ENCODE results near the gene SFXN5. TPM values are rescaled to one million over a fixed set of nuclear protein-coding genes. Genes with fewer than 3 reads are reported as not detected.

Gene SFXN5
- total RNA-seq, 1 donor from 2014 or later: 7.6 TPM

DNA sequence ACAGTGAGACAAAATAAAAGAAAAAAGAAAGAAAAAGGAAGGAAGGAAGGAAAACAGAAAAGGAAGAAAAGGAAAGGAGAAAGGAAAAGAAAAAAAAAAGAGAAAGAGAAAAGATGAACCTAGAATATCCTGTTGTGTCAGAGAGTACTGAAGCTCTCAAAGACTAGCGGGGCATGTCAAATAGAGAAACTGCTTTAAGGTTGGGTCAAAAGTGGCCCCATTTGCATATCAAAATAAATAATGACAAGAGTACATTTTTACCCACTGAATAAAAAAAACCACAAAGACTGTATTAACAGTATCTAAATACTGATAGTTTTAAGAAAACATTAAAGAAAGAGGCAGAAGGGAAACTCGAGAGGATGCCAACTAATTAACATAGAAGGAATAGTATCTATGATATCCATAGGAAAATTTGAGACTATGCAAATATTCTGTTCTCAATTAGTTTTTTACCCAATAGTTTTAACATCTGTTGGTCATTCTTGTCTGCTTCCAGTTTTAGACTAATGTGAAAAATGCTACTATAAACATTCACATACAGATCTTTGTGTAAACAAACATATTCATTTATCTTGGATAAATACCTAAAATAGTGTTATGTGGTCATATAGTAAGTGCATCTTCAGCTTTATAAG is 53.2 kb downstream of the SFXN5 start:
- no peak for DNase-seq (ENCODE audit: low read depth)
- H3K27me3 ChIP-seq (ENCODE audit: control insufficient read depth, insufficient read depth, low read length): no peaks in the 10 kb centered on the region
- H3K4me3 ChIP-seq (ENCODE audit: low read depth, low read length): no peak overlapping the region
- H3K36me3 ChIP-seq (ENCODE audit: control insufficient read depth, insufficient read depth, low read length): no peaks in the 10 kb centered on the region
- TF ChIP-seq, protein P1, sequence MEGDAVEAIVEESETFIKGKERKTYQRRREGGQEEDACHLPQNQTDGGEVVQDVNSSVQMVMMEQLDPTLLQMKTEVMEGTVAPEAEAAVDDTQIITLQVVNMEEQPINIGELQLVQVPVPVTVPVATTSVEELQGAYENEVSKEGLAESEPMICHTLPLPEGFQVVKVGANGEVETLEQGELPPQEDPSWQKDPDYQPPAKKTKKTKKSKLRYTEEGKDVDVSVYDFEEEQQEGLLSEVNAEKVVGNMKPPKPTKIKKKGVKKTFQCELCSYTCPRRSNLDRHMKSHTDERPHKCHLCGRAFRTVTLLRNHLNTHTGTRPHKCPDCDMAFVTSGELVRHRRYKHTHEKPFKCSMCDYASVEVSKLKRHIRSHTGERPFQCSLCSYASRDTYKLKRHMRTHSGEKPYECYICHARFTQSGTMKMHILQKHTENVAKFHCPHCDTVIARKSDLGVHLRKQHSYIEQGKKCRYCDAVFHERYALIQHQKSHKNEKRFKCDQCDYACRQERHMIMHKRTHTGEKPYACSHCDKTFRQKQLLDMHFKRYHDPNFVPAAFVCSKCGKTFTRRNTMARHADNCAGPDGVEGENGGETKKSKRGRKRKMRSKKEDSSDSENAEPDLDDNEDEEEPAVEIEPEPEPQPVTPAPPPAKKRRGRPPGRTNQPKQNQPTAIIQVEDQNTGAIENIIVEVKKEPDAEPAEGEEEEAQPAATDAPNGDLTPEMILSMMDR (IDR thresholded peaks at IDR 0.05; ENCODE audit: insufficient read depth, low read length, poor library complexity, severe bottlenecking): no peak

GRCh38 chr2:73013936-73014335 is 57.6 kb downstream of the SFXN5 start:
- no peak for DNase-seq (ENCODE audit: low read depth)
- Histone ChIP-seq H3K27me3 (ENCODE audit: control insufficient read depth, insufficient read depth, low read length) (no peaks in the 10 kb centered on the region), H3K4me3 (ENCODE audit: low read depth, low read length) (no peak overlapping the region), H3K36me3 (ENCODE audit: control insufficient read depth, insufficient read depth, low read length) (no peaks in the 10 kb centered on the region)
- TF ChIP-seq, protein P1 (IDR thresholded peaks at IDR 0.05; ENCODE audit: insufficient read depth, low read length, poor library complexity, severe bottlenecking): no peak

GRCh38 chr2:73009177-73009839 is 62.2 kb downstream of the SFXN5 start:
- no peak overlapping the region for H3K4me3 ChIP-seq (ENCODE audit: low read depth, low read length)
- DNase-seq (ENCODE audit: low read depth): no peak
- H3K27me3 ChIP-seq (ENCODE audit: control insufficient read depth, insufficient read depth, low read length): no peaks in the 10 kb centered on the region
- TF ChIP-seq, protein P1 (IDR thresholded peaks at IDR 0.05; ENCODE audit: insufficient read depth, low read length, poor library complexity, severe bottlenecking): no peak
- no peaks in the 10 kb centered on the region for H3K36me3 ChIP-seq (ENCODE audit: control insufficient read depth, insufficient read depth, low read length)

GRCh38 chr2:73008766-73009135 is 62.8 kb downstream of the SFXN5 start:
- no peak overlapping the region for H3K4me3 ChIP-seq (ENCODE audit: low read depth, low read length)
- DNase-seq (ENCODE audit: low read depth): no peak
- TF ChIP-seq, protein P1 (IDR thresholded peaks at IDR 0.05; ENCODE audit: insufficient read depth, low read length, poor library complexity, severe bottlenecking): no peak
- H3K27me3 ChIP-seq (ENCODE audit: control insufficient read depth, insufficient read depth, low read length): no peaks in the 10 kb centered on the region
- H3K36me3 ChIP-seq (ENCODE audit: control insufficient read depth, insufficient read depth, low read length): no peaks in the 10 kb centered on the region

DNA sequence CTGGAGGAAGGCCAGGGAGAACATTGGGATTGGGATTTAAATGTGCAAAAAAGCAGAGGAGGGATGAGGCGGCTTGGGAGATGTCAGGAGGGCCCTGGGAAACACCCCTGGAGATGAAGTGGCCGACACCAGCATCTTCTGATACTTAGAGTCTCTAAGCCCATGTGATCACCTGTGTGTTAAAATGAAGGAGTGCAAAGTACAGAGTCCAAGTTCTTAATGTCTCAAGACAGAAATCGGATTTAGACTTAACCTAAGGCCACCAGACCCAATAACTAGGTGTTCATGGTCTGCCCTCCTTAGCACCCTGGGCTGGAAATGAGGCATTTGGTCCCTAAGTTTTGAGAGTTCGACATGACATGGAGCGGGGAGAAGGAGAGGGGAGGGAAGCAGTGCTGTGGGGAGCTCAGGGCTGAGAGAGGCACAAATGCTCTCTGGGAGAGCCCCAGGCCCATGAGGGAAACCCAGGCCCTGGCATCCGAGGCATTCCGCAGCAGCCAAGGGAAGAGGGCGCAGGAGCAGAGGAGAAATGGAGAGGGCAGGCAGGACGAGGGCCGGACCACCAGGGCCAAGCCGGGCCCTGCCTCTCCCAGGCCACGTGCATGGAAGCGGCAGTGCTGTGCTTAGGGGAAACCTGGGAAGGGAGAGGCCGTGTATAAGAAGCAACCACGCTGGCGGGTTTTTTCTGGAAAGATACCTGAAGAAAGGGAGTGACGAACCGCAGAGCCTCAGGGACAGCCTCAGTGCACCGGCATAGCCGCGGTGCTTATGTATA is 63.3 kb downstream of the SFXN5 start:
- H3K4me3 ChIP-seq (ENCODE audit: low read depth, low read length): no peak overlapping the region
- H3K27me3 ChIP-seq (ENCODE audit: control insufficient read depth, insufficient read depth, low read length): no peaks in the 10 kb centered on the region
- no peak for DNase-seq (ENCODE audit: low read depth)
- TF ChIP-seq, protein P1 (IDR thresholded peaks at IDR 0.05; ENCODE audit: insufficient read depth, low read length, poor library complexity, severe bottlenecking): no peak
- no peaks in the 10 kb centered on the region for H3K36me3 ChIP-seq (ENCODE audit: control insufficient read depth, insufficient read depth, low read length)
